RCC 7860 (cell line): ENCODE data around the gene NOTCH4.

Source experiments
- DNase-seq: peaks from one replicate; pipeline ENCODE4 v3.0.0-alpha.2; 2015; ENCODE audit warnings: low spot score
- FAIRE-seq: peaks from 2 replicates; lab custom pipeline; 2012; peaks lifted over from hg19 to GRCh38; lab: Jason Lieb, UNC

NOTCH4 gene

DNA sequence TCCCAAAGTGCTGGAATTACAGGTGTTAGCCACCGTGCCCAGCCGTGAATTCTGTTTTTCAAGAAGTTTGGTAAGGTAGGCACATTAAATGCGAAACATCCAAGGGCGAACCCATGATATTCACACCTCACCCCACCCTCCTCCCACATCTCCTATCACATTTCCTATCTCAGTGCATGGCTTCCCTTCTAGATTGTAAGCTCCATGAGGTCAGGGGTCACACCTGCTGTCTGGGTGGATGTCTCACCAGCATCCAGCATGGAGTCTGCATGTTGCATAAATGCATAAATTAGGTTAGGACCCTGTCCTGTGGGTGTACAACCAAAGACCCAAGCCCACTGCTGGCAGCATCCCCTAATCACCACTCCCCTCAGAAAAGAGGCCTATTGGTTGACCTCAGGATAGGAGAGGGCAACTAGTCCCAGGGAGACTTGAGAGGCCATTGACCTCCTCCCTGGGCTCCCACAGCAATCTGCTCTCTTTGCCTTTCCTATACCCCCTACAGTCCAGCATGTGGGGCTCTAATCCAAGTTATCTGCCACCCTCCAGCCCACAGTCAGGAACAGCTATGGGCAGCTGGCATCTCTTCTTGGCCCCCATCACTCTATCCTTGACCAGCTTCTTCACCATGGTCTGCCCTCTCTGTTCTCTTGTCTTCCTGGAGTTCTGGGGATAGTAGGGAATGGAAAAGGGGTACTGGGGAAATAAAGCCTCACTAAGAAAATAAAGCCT, 76.3 kb downstream of the NOTCH4 start:
- no peak for DNase-seq
- no peak for FAIRE-seq

GRCh38 chr6:32146687-32147086, 77.2 kb downstream of the NOTCH4 start:
- no peak for FAIRE-seq

DNA sequence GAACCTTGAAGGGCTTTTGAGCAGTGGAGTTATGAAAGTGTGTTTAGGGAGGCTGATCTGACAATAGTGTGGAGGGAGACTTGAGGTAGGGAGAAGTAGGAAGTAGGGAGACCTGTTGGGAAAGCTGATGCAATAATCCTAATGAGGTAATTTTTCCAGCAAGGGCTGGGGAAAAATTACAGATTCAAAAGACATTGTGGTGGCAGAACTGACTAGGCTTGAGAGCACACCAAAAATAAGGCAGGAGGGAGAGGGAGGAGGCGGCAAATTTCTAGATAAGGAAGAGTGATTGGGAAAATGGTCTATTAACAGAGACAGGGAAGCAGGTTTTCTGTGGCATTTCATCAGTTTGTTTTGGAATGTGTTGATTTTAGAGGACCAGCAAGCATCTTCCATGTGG, 77.6 kb downstream of the NOTCH4 start:
- DNase-seq: no peak
- no peak for FAIRE-seq

More at GRCh38 chr6:32146687-32147086, 77.2 kb downstream of the NOTCH4 start:
- DNase-seq: no peak
